ENCODE data around the gene DYDC1. TPM values are rescaled to one million over a fixed set of nuclear protein-coding genes. Genes with fewer than 3 reads are reported as not detected.

The DYDC1 gene
- total and polyA plus RNA-seq, 2 donors (not counting 3 experiments of a cell fraction or from before 2014, with no cell fraction given), result not detected

DNA sequence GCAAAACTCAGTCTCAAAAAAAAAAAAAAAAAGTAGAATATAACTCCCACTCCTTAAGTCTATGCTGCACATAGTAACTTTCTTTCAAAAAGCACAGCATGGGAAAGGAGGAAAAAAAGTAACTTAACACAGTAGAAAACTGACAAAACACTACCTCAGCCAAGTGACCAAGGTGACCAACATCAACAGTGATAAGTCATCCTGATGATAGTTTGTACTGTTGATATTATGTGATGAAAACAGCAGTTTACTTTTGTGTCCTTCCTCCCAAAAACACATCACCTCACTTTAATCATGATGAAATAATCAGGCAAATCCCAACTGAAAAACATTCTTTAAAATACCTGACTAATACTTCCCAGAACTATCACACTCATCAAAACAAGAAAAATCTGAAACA lies 37.8 kb downstream of the DYDC1 start:
- no peak for TF ChIP-seq MYC (IDR thresholded peaks at IDR 0.05; ENCODE audit: low read depth, low read length)
- TF ChIP-seq GATA2 (IDR thresholded peaks at IDR 0.05; ENCODE audit: insufficient read depth, insufficient read length, low read depth, low read length), result no peak
- no peak for TF ChIP-seq CTCF (IDR thresholded peaks at IDR 0.05; ENCODE audit: extremely low read depth in 1 of 2, insufficient read depth in 1 of 2, low read depth in 1 of 2, low read length in 2 of 2)
- no peak for TF ChIP-seq FOS (IDR thresholded peaks at IDR 0.05; ENCODE audit: borderline replicate concordance, insufficient read depth, low read length)
- TF ChIP-seq EZH2 (IDR thresholded peaks at IDR 0.05; ENCODE audit: borderline replicate concordance, low read depth, low read length, severe bottlenecking), result no peak
- no peak for TF ChIP-seq JUN (IDR thresholded peaks at IDR 0.05; ENCODE audit: borderline replicate concordance, insufficient read depth, insufficient read length, low read depth)
- TF ChIP-seq POLR2A (IDR thresholded peaks at IDR 0.05; ENCODE audit: low read depth, low read length), result no peak
- TF ChIP-seq, protein P1, sequence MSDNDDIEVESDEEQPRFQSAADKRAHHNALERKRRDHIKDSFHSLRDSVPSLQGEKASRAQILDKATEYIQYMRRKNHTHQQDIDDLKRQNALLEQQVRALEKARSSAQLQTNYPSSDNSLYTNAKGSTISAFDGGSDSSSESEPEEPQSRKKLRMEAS (IDR thresholded peaks at IDR 0.05; ENCODE audit: insufficient read depth, insufficient read length), result no peak
- no peak for TF ChIP-seq POLR2AphosphoS5 (IDR thresholded peaks at IDR 0.05; ENCODE audit: insufficient read depth, low read depth, low read length)
- POLR2A ChIA-PET, result no interaction called here
- no peak overlapping the region for H3K4me3 ChIP-seq (replicated peaks in 1 of 3; ENCODE audit: insufficient read depth in 1 of 3, low read depth in 1 of 3, low read length in 3 of 3)
- no peak overlapping the region for H3K9ac ChIP-seq (replicated peaks; ENCODE audit: extremely low read depth, insufficient read depth, low read length)
- no peaks in the 10 kb centered on the region for H3K79me2 ChIP-seq (ENCODE audit: control insufficient read depth, insufficient read depth, low read length)
- no peaks in the 10 kb centered on the region for H4K20me1 ChIP-seq (replicated peaks; ENCODE audit: control insufficient read depth, extremely low read depth, insufficient read depth, low read length)
- CTCF ChIA-PET, result no interaction called here
- no peak overlapping the region for H2AFZ ChIP-seq (ENCODE audit: low read depth, low read length)
- no peaks in the 10 kb centered on the region for H3K36me3 ChIP-seq (ENCODE audit: control insufficient read depth in 2 of 2, extremely low read depth in 1 of 2, insufficient read depth in 2 of 2, low read length in 2 of 2)
- no peaks in the 10 kb centered on the region for H3K4me1 ChIP-seq (ENCODE audit: control insufficient read depth, extremely low read depth, insufficient read depth, low read length)
- peaks cover 0 to 2% of the 10 kb centered on the region in 2 experiments for H3K27me3 ChIP-seq (ENCODE audit: control insufficient read depth in 2 of 2, insufficient read depth in 2 of 2, low read length in 2 of 2)
- H3K9me3 ChIP-seq (replicated peaks; ENCODE audit: control insufficient read depth, insufficient read depth, low read length), result no peaks in the 10 kb centered on the region
- intact Hi-C loops (cut with micrococcal nuclease) (no loop called here), dilution Hi-C loops (cut with MboI; ENCODE audit: extremely low pct_ligation_motif_present, low sequenced_read_pairs) (no loop called here)
- FAIRE-seq (no peak), DNase-seq (ENCODE audit: low read depth, low spot score) (no peak)
- no peak overlapping the region for H3K27ac ChIP-seq (ENCODE audit: insufficient read depth, low read depth, low read length)
- no TSS peak for BruUV-seq (replicated peaks)
- no peaks in the 10 kb centered on the region for H3K9me1 ChIP-seq (replicated peaks; ENCODE audit: control insufficient read depth, extremely low read depth, insufficient read depth, low read length)
- no peak overlapping the region for H3K4me2 ChIP-seq (ENCODE audit: insufficient read depth, low read length)

Measured in endothelial cell of umbilical vein (primary cell).